HG03521 (cell line): ENCODE measurements around the gene DIP2A.
"Not testable (repeated sequence)": the region's sequence is repeated elsewhere in the genome, so short reads cannot be mapped to it uniquely, and the experiment has no call there.

Source experiments
- ATAC-seq: cut with Tn5 transposase; IDR thresholded peaks from one replicate; pipeline ENCODE4 v1.9.1; 2021; ENCODE audit warnings: mild to moderate bottlenecking, moderate library complexity; ENCODE audit not compliant: unreplicated experiment

The DIP2A gene

GRCh38 chr21:46442938-46443337 is 15.8 kb upstream of the DIP2A start:
- ATAC-seq: no peak

- ATAC-seq: no peak
These were observed 14.8 kb upstream of the DIP2A start for GRCh38 chr21:46443910-46444309.

- ATAC-seq: no peak
These were observed 10.6 kb upstream of the DIP2A start for GRCh38 chr21:46448108-46448507.

DNA sequence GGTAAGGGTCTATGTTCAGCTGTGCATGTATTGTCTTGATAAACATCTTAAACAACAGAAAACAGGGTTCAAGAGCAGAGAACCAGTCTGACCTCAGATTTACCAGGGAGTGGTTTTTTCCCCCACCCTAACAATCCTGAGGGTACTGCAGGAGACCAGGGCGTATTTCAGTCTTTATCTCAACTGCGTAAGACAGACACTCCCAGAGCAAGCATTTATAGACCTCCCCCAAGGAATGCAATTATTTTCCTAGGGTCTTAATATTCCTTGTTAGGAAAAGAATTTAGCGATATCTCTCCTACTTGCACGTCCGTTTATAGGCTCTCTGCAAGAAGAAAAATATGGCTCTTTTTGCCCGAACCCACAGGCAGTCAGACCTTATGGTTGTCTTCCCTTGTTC is 9.8 kb upstream of the DIP2A start:
- not testable (repeated sequence) for ATAC-seq

DNA sequence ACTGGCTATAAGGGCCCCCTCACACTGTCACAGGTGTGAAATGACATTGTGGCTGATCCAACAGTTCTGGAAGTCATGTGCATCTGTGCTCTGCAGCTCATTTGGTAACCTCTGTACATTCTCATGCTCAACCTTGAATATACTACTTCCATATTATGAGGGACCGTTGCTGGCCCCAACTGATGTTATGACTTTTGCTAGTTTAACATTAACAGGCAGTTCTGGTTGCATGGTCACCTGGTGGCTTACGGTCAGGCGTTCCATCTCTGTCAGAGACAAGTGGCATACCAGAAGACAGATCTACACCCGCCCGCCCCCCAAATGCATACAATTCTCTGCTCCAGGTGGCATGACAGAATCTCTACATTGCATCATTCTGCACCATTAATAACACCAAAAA is 6.0 kb upstream of the DIP2A start:
- ATAC-seq: no peak

DNA sequence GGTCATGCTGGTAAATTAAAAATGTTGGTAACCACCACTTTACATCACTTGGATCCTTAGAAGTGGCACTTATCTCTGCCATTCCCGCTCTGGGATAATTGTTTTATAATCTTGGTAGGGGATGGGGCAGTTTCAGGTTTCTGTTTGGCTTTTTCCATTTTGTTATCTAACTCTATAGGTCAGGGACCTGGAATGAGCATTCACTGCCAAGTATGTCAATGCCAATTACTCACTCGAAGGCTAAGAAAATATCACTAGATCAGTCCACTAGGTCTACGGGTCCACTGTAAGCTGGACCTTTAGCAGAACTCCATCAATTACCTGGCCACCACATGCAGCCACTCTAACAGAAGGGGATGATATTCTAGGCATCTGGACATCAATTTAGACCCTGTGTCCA is 4.5 kb upstream of the DIP2A start:
- no peak for ATAC-seq

DNA sequence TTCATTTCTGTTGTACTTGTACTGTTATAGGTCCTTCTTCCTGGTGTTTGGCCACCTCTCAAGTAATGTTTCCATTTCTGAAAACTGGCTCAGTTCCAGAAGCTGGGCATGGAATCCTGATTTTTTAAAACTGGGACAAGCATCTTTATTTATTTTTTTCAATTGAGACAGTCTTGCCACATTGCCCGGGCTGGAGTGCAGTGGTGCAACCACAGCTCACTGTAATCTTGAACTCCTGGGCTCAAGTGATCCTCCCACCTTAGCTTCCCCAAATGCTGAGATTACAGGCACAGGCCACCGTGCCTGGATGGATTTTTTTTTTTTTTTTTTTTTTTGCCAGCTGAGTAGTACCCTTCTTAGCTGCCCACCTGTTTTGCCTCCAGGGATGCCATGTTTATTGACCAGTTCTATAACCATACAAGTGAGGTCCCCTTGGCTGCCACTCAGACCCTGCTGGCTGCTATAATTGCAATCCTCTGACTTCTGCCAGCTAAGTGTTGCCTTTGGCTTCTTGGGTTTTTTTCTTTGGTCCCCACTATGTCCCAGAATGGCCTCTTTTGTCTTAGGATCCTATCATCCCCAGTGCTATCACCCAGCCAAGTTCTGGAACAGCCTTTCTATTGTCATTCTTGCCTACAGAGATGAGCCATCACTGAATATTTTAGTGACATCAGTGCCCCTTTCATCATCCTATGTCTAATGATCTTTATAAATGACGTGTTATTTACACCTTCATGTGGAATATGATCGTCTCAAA is 3.9 kb upstream of the DIP2A start:
- ATAC-seq: no peak

- no peak for ATAC-seq
These were observed 2.9 kb upstream of the DIP2A start for GRCh38 chr21:46455575-46456385.

- no peak for ATAC-seq
These were observed 1.9 kb upstream of the DIP2A start for GRCh38 chr21:46456750-46457149.

DNA sequence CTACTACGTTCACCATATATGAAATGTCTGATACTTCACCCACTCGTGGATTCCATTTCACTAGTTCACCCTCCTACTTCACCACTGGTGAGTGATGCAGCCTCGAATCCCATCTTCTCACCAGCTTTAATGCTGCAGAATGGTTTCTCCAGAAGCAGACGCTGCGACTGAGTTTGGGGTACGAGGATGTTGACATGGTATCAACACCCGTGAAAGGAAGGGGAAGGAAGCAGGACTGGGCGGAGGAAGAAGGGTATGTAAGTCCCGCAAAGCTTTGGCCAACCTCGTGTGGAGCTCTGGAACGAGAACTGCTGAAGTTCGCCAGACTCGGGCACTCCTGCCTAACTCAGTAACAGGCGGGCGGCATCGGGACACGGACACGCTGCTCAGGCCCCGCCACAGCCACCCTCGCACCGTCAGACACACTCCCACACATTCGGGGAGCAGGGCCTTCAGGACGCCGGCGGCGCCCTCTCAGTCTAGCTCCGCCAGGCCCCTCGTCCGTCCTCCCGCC is 833 bp upstream of the DIP2A start:
- peak; percentile 13 for ATAC-seq

- ATAC-seq: no peak
These were observed 299 bp downstream of the DIP2A start for GRCh38 chr21:46459024-46459355.

DNA sequence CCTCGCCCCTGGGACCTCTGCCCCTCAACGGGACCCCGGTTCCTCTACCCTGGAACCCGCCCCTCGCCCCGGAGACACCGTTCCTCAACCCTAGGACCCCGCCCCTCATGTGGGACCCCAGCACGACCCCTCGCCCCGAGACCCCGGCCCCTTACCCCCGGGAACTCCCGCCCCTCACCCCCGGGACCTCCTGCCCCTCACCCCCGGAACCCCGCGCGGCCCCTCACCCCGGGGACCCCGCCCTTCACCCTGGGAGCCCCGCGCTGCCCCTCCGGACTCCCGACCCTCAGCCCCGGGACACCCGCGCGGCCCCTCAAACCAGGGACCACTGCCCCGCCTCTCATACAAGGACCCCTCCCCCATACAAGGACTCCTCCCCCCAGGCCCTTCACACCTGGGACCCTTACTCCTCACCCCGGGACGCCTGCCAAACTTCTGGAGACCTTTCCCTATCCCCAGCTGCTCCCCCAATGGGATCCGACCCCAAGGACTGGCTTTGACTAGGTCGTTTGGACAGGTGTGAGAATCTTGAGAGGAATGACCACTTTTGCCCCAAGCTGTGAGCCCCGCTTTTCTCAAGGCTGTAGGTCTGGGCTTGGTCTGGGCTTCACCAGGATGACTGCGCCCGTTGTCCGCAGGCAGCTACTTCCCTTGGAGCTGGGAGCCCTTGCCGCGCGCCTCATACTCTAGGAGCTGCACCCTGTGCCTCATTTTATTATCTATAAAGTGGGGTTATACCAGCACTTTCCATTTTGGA is 843 bp downstream of the DIP2A start:
- no peak for ATAC-seq

GRCh38 chr21:46461909-46462308 is 3.2 kb downstream of the DIP2A start:
- ATAC-seq: no peak

DNA sequence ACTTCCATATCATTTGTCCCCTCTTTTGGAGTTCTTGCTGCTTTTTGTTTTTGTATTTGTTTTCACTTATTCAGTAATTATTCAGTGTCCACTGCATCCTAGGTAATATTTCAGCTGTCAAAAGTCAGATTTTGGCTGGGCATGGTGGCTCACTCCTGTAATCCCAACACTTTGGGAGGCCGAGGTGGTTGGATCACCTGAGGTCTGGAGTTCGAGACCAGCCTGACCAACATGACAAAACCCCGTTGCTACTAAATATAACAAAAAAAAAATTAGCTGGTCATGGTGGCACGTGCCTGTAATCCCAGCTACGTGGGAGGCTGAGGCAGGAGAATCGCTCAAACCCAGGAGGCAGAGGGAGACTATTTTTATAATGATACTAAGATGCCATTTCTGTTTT is 6.5 kb downstream of the DIP2A start:
- not testable (repeated sequence) for ATAC-seq

GRCh38 chr21:46465651-46466050 is 7.0 kb downstream of the DIP2A start:
- ATAC-seq: no peak

GRCh38 chr21:46468108-46468774 is 9.6 kb downstream of the DIP2A start:
- ATAC-seq: no peak

GRCh38 chr21:46469275-46469674 is 10.6 kb downstream of the DIP2A start:
- ATAC-seq: no peak

GRCh38 chr21:46471514-46471913 is 12.8 kb downstream of the DIP2A start:
- no peak for ATAC-seq

GRCh38 chr21:46472246-46472645 is 13.6 kb downstream of the DIP2A start:
- no peak for ATAC-seq

GRCh38 chr21:46474382-46474781 is 15.7 kb downstream of the DIP2A start:
- no peak for ATAC-seq

DNA sequence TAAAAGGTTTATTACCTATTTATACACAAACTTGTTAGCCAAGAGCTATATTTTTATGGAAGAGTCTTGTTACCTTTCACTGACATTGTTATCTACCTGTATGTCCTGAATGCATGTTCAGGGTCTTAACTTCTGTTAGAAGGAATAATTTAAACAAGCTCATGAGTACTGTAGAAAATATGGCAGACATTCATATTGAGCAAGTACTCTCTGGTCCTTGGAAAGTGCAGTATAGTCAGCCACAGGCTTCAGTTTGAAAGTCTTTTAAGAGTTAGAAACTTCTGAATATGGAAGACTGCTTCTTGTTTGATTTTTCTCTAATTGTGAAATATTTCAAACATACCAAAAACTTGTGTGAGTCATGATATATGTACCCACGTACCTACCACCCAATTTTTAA is 16.6 kb downstream of the DIP2A start:
- no peak for ATAC-seq
